ENCODE data around the gene LY6G5C.

Gene LY6G5C

GRCh38 chr6:31660381-31661261 lies 20.2 kb downstream of the LY6G5C start, which contains the start of gene C6orf47:
Gene C6orf47 (minus strand): TSS chr6:31660778. CDS start chr6:31659947, 831 bp downstream.
- peak; percentile 76 for DNase-seq

DNA sequence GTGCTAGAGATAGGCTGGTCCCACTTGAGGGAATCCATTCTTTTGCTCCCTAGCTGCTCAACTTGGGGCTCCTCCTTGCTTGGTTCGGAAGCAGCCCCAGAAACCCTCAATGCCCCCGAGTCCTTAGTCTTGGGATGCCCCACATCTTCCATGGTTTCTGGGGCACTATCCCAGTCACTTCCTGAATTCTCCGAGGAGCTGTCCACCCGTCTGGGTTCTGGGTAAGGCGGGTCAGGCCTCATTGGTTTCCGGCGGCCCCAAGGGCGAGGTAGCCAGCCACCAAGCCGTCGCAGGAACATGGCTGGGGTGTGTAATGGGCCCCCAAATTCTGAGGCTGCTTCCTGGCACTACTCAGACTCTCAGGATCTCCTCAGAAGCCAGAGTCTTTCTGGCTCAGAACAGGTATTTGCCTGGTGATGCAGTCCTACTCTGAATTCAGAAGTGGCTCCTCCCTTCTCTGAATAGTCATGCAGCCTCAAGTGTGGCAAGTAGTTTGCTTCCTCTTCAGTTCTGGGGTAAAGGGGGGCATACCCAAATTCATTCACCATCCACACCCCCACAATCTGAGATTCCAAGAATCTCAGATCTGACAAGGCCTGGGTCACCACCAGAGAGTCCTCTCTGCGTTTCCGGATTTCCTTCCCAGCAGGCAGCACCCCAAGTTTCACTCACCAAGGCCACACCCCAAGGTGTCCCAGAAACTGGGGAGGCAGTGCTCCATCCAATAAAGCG lies 21.1 kb downstream of the LY6G5C start:
- no peak for DNase-seq

- DNase-seq = no peak
Observed at GRCh38 chr6:31658983-31659648, 21.8 kb downstream of the LY6G5C start.

DNA sequence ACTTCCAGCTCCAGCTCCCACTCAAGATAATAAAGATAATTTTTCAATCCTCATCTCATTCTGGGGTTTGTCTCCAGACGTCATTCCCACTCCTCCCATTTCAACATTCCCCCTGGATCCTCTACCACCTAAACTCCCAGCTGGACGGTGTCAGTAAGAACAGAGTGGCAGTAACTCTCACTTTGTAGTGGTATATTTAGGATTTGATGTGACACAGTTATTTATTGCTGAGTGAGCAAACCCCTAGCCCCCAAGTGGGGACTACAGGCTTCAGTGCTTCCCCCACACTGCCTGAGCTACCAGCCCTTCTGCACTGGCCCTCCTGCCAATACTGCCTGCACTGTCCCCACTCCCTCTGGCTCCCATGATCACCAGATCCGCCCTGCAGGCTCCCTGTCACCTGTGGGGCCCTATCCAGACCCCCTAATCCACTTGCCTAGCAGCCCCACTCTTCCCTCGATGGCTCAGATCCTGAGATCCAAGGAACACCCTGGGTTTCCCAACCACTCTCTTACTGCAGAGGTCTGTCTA lies 22.6 kb downstream of the LY6G5C start:
- DNase-seq = no peak

GRCh38 chr6:31657406-31658157 lies 23.3 kb downstream of the LY6G5C start:
- no peak for DNase-seq

DNA sequence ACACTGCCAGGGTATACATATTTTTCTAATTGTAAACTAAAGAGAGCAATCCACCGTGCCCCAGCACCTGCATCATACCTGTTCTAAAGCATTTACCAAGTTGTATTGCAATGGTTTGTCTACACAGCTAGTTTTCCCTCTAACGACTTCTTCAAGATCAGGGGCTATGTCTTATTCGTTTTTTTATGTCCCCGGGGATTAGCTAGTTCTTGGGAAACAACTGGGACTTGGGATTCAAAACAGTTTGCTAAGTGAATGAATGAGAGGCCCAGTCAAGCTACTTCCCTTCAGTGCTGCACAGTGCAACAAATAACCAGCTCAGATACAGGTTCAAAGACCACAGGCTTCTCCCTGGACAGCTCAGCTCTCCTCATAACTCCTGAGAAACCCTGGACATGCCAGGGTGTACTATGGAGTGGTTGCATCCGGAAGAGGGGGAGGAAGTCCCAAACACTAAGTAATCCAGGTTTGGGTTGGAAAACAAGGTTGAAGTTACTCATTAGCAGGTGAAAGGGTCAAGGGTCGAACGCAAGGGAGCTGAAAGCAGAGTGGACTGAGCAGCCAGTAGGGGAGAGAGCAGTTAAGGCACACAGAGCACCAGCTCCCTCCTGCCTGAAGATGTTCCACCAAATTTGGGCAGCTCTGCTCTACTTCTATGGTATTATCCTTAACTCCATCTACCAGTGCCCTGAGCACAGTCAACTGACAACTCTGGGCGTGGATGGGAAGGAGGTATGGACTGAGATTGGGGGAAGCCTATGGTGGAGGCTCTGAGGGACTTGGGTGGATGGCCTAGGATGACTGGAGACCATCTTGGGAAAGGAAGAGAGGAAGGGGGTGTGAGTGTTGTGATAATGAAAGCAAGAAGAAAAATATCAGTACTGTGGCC lies 25.3 kb downstream of the LY6G5C start, which contains the start of gene APOM:
TSS of gene APOM (plus strand) at position 546 of the 889 bp plus-strand sequence. CDS start at position 619, 73 bp downstream.
- DNase-seq = no peak

DNA sequence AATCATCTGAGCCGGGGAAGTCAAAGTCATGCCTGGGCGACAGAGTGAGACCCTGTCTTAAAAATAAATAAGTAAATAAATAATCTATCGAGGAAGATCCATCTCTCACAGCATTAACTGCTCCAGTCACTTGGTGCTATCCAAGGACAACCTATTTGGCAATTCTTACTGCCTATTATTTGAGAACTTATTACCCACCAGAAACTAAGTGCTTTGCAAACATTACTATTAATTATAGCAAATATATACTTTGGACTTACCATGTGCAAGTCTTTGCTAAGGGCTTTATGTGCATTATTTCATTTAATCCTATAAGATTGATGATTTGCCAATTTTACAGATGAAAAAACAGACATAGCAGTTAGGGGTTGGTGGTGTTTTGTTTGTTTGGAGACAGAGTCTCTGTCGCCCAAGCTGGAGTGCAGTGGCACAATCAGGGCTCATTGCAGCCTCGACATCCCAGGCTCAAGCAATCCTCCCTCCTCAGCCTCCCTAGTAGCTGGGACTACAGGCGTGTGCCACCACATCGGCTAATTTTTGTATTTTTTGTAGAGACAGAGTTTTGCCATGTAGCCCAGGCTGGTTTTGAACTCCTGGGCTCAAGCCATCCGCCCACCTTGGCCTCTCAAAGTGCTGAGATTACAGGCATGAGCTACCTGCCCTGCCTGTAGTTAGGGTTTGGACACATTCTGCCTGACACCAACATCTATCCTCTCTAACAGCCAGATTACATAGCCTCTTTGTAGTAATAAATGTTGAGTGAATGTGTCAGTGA lies 26.1 kb downstream of the LY6G5C start:
- DNase-seq = no peak

GRCh38 chr6:31652925-31653724 lies 27.7 kb downstream of the LY6G5C start:
- no peak for DNase-seq

DNA sequence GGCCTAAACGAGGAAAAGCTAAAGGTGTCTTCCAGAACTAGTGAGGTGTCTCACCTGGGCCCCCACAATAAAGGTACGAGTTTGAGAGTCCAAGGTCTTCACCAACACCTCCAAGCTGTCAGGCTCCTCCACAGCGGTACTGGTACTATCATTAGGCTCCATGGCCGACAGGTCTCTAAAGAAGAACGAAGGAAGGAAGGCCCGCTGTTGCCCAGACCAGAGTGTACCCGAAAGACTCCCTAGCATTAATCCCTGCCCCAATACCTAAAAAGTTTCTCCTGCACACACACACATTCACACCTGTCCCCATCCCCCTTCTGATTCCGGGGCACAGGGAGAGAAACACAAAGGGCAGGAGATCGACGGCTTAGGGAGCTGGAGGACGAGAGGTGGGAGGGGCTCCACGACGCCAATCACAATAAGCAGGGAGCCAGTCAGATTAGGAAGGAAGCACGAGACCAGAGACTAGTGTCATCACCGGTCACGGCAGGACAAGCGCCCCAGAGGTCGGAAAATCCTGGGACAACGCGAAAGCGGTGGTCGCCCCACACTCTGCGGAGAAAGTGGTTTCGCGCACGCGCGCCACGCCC lies 29.2 kb downstream of the LY6G5C start:
- DNase-seq = peak; percentile 85

DNA sequence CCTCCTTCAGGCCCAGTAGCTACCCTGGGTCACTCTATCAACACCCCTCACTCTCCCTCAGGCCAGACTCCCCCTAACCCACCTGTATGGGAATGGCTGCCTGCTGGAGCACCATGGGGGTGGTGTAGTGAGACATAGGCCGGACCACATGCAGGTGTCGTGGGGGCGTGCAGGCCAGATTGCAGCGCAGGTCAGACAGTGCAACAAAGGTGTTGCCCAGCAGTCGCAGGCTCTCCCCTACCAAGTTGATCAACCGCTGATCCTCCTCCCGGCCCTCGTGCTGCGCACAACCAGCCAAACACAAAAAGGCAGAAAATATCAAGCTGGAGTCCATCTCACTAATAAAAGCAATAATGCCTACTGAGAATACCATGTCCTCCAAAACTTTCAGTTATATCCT lies 35.5 kb downstream of the LY6G5C start:
- no peak for DNase-seq

GRCh38 chr6:31643818-31644454 lies 36.9 kb downstream of the LY6G5C start:
- DNase-seq = no peak

GRCh38 chr6:31642798-31643570 lies 37.9 kb downstream of the LY6G5C start:
- no peak for DNase-seq

GRCh38 chr6:31641370-31641769 lies 39.5 kb downstream of the LY6G5C start:
- no peak for DNase-seq

GRCh38 chr6:31640612-31641011 lies 40.3 kb downstream of the LY6G5C start:
- DNase-seq = no peak

DNA sequence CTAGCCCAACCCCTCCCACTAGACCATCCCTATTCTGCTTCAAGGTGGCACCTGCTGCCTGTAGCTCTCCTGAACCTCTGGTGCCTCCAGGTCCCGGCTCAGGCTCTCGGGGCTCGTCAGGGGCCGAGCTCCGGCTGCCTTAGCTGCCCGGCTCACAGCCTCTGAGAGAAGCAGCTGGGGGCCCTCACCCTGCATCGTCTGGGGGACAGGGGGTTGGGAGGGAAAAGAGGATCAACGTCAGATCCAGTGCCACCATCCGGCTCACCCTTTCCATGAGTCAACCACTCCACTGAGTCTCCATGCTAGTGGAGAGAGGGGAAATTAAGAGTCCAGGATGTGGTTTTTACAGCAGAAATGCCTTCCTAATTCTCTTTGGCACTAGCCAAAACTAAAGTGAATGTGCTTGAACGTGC lies 41.4 kb downstream of the LY6G5C start:
- DNase-seq = no peak

GRCh38 chr6:31639043-31639442 lies 41.8 kb downstream of the LY6G5C start:
- DNase-seq = no peak

DNA sequence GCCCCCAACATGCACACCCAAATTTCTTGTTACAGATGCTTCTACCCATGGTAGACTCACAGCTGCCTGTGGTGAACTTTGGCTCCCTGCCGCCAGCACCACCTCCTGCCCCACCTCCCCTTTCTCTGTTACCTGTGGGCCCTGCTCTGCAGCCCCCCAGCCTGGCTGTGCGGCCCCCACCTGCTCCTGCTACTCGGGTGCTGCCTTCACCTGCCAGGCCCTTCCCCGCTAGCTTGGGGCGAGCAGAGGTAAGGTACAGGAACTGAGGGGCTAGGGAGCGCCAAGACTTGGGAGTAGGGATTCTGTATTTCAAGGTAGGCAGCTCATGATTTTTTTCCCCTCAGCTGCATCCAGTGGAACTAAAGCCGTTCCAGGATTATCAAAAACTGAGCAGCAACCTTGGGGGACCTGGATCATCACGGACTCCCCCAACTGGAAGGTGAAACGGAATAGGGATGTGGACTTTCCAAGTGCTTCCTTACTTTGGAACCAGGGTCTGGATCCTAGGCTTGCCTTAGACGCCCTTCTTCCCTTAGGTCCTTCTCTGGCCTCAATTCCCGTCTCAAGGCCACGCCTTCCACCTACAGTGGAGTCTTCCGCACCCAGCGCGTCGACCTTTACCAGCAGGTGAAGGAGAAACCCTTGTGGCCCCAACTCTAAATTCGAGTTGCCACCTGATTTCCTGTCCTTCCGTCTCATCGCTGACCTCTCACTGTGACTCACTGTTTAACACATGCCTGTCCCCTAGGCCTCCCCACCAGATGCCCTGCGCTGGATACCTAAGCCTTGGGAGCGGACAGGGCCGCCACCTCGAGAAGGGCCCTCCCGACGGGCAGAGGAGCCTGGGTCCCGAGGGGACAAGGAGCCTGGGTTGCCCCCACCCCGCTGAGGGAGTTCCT lies 43.9 kb downstream of the LY6G5C start:
- DNase-seq = no peak
